AG09319 (cell line): Measurements from ENCODE around the gene ZNF750.
"Not testable (repeated sequence)": the region's sequence is repeated elsewhere in the genome, so short reads cannot be mapped to it uniquely, and the experiment has no call there.

Experiments used
- DNase-seq: peaks from one replicate; pipeline ENCODE4 v3.0.0-alpha.2; 2010; ENCODE audit warnings: low read depth; ENCODE audit errors: extremely low read depth
- CTCF ChIP-seq: IDR thresholded peaks from 2 replicates; pipeline ENCODE4 v1.5.1; 2011; ENCODE audit warnings: low read depth, mild to moderate bottlenecking, inconsistent platforms, low read length, moderate library complexity

Gene ZNF750

DNA sequence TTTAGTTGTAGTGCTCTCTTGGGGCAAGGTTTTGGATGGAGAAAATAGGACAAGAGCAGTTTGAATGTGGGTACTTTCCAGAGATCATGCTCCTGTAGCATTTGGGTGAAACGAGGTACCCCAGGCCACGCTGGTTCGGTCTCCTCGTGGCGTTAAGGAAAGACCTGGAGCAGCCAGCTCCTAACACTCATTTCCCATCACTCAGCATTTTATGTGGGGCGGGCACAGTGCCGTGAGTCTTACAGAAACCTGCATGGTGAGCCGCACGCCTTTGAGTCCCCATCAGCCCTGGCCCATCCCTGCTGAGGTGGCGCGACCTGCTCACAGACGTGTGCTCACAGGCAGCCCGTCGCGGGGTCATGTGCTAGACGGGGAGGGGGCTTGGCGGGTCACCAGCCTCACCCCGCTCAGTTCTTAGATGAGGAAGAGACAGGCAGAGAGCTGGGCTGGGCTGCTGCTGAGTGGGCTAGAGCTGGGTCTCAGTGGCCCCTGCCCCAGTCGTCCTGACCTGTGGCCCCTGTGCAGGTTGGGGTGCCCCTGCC, 50.7 kb downstream of the ZNF750 start:
- no peak for DNase-seq
- TF ChIP-seq CTCF: no peak

DNA sequence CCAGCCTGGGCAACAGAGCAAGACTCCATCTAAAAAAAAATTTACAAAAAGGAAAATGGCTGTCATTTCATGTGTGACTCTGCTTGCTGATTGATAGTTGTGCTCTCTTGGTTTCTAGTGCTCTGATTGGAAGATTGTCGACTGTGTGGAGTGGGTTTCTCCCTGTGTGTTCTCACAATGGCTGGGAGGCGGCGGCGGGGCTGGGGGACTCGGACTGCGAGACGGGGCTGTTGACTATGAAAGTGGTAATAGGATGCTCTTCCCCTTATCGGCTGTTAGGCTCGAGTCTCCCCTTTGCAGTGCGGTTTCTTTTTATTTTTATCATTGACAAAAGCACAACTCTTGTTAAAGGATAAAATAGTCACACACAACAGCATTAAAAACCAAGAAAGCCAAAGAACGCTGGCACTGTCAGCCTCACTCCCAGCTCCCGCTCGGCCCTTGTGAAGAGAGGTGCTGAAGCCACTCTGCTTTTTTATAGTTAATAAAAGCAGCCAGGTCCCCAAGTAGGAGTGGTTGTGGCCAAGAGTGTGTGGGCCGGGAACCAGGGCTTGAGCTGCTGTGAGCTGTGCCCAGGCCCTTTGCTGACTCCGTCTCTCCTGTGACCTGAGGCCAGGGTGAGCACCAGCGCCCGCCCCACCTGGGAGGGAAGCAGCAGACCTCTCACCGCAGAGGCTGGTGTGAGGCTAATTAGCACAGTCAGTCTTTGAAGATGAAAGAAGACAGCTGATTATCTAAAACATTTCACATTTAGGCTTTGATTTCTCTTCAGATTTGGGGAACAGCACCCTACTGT, 51.4 kb downstream of the ZNF750 start:
- no peak for TF ChIP-seq CTCF

GRCh38 chr17:82787081-82787848, 52.6 kb downstream of the ZNF750 start:
- TF ChIP-seq CTCF: no peak
- DNase-seq: peak; percentile 59

More for the DNA sequence above, 51.4 kb downstream of the ZNF750 start:
- no peak for DNase-seq

DNA sequence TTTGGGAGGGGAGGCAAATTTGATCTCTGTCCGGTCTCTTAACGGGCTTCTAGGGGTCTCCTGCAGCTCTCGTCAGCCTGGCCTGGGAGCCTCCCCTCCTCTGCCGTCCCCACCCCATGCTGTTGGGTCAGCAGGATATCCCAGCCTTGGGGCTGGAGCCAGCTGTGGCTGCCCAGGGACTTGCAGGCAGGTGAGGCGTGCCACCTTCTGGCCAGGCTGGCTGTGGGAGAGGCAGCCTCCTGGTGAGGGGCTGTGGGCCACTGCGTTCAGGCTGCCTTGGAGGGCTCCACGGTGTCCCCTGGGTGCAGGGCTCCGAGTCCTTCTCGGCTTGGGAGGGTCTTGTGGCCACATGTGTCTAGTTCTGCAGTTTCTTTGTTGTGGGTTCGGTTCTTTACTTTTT, 53.4 kb downstream of the ZNF750 start:
- no peak for TF ChIP-seq CTCF
- no peak for DNase-seq

DNA sequence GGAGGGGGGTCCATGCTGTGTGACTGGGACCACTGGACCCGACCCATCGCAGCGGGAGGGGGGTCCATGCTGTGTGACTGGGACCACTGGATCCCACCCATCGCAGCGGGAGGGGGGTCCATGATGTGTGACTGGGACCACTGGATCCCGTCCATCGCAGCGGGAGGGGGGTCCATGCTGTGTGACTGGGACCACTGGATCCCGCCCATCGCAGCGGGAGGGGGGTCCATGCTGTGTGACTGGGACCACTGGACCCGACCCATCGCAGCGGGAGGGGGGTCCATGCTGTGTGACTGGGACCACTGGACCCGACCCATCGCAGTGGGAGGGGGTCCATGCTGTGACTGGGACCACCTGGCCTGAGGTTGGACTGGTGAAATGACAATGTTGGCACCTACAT, 54.2 kb downstream of the ZNF750 start:
- DNase-seq: not testable (repeated sequence)

DNA sequence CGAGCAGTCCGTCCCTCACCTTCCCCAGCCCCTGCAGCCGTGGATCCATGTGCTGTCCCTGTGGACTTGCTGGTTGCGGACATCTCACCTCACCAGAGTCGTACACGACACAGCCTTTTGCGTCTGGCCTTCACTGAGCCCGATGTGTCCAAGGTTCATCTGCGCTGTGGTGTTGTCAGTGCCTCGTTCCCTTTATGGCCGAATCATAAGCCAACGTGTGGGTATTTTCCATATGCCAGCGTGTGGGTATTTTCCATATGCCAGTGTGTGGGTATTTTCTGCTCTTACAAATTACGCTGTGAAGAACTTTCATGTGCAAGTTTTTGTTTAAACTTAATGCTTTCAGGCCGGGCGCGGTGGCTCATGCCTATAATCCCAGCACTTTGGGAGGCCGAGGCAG, 56.3 kb downstream of the ZNF750 start:
- TF ChIP-seq CTCF: no peak
- no peak for DNase-seq

- no peak for DNase-seq
- TF ChIP-seq CTCF: no peak
These were observed 57.1 kb downstream of the ZNF750 start for GRCh38 chr17:82782657-82783207.
